Mesenchymal stem cell (in vitro differentiated cells and primary cell): ENCODE data around the gene EIF4H.
A peak's percentile ranks its signal among the peaks of the same experiment; 100 is the strongest.

Source experiments
- DNase-seq: peaks from one replicate; pipeline ENCODE4 v3.0.0-alpha.2; 2013
- H2AFZ ChIP-seq: one replicate; pipeline ENCODE4 v1.6.1; 2013; ENCODE audit warnings: low read depth, mild to moderate bottlenecking, control low read depth, inconsistent platforms, low read length, moderate library complexity
- H2AK5ac ChIP-seq: 2 replicates; pipeline ENCODE4 v1.6.1; 2013; ENCODE audit warnings: low read length, moderate library complexity, mild to moderate bottlenecking, inconsistent platforms; ENCODE audit not compliant: severe bottlenecking
- H2BK120ac ChIP-seq: one replicate; pipeline ENCODE4 v1.6.1; 2013; ENCODE audit warnings: low read depth, mild to moderate bottlenecking, inconsistent platforms, low read length, moderate library complexity
- H2BK12ac ChIP-seq, 2 experiments: one replicate each; pipeline ENCODE4 v1.6.1; 2013; ENCODE audit warnings: inconsistent platforms in 2 of 2, low read length in 2 of 2, mild to moderate bottlenecking in 2 of 2, moderate library complexity in 2 of 2, control low read depth in 1 of 2
- H2BK15ac ChIP-seq: one replicate; pipeline ENCODE4 v1.6.1; 2013; ENCODE audit warnings: mild to moderate bottlenecking, low read depth, inconsistent platforms; ENCODE audit not compliant: poor library complexity, severe bottlenecking
- H2BK5ac ChIP-seq: 2 replicates; pipeline ENCODE4 v1.6.1; 2013; ENCODE audit warnings: low read depth, mild to moderate bottlenecking, low read length, control low read depth, inconsistent platforms; ENCODE audit not compliant: poor library complexity, severe bottlenecking
- H3K14ac ChIP-seq, 2 experiments: one replicate each; pipeline ENCODE4 v1.6.1; 2013; ENCODE audit warnings: inconsistent platforms in 2 of 2, low read length in 2 of 2, control low read depth in 1 of 2, mild to moderate bottlenecking in 1 of 2, moderate library complexity in 1 of 2
- H3K18ac ChIP-seq, 2 experiments: one replicate each; pipeline ENCODE4 v1.6.1; 2013; ENCODE audit warnings: inconsistent platforms in 2 of 2, low read length in 2 of 2, control low read depth in 1 of 2, low read depth in 1 of 2, mild to moderate bottlenecking in 1 of 2
- H3K23ac ChIP-seq, 2 experiments: one replicate each; pipeline ENCODE4 v1.6.1; 2013; ENCODE audit warnings: inconsistent platforms in 2 of 2, low read length in 2 of 2, mild to moderate bottlenecking in 2 of 2, moderate library complexity in 2 of 2, control low read depth in 1 of 2
- H3K27ac ChIP-seq: 2 replicates; pipeline ENCODE4 v1.5.1; 2013; ENCODE audit warnings: mild to moderate bottlenecking, moderate library complexity, low read length, control low read depth, inconsistent platforms; ENCODE audit not compliant: poor library complexity, severe bottlenecking
- H3K27me3 ChIP-seq, 2 experiments: 2 replicates each; pipeline versions ENCODE4 v1.6.1 to v1.7.0; 2013; ENCODE audit warnings: low read length in 2 of 2, mild to moderate bottlenecking in 2 of 2, moderate library complexity in 2 of 2, control low read depth in 1 of 2, inconsistent platforms in 1 of 2; ENCODE audit not compliant: control insufficient read depth in 1 of 2, insufficient read depth in 1 of 2
- H3K36me3 ChIP-seq, 2 experiments: 2 replicates each; pipeline versions ENCODE4 v1.6.1 to v1.7.0; 2013; ENCODE audit warnings: low read length in 2 of 2, control low read depth in 1 of 2, inconsistent platforms in 1 of 2, low read depth in 1 of 2, mild to moderate bottlenecking in 1 of 2; ENCODE audit not compliant: insufficient read depth in 2 of 2, control insufficient read depth in 1 of 2
- H3K4ac ChIP-seq, 2 experiments: one replicate each; pipeline ENCODE4 v1.6.1; 2013; ENCODE audit warnings: inconsistent platforms in 2 of 2, low read length in 2 of 2, mild to moderate bottlenecking in 2 of 2, moderate library complexity in 2 of 2, control low read depth in 1 of 2, low read depth in 1 of 2
- H3K4me1 ChIP-seq: 2 replicates; pipeline ENCODE4 v1.6.1; 2013; ENCODE audit warnings: low read depth, low read length, control low read depth; ENCODE audit not compliant: control insufficient read depth, insufficient read depth
- H3K4me2 ChIP-seq: 2 replicates; pipeline ENCODE4 v1.6.1; 2013; ENCODE audit warnings: low read length, mild to moderate bottlenecking, inconsistent platforms; ENCODE audit not compliant: poor library complexity, severe bottlenecking
- H3K4me3 ChIP-seq, 2 experiments: 2 replicates each; pipeline versions ENCODE4 v1.5.1 to v1.7.0; 2013; ENCODE audit warnings: low read length in 2 of 2, mild to moderate bottlenecking in 2 of 2, control low read depth in 1 of 2, low read depth in 1 of 2; ENCODE audit not compliant: insufficient read depth in 1 of 2
- H3K79me1 ChIP-seq: replicated peaks from 2 replicates; pipeline ENCODE4 v1.6.1; 2013; ENCODE audit warnings: mild to moderate bottlenecking, control low read depth, low read length, inconsistent platforms; ENCODE audit not compliant: poor library complexity, severe bottlenecking
- H3K9ac ChIP-seq: 2 replicates; pipeline ENCODE4 v1.7.0; 2013; ENCODE audit warnings: mild to moderate bottlenecking, low read length, moderate library complexity
- H3K9me3 ChIP-seq: 2 replicates; pipeline ENCODE4 v1.7.0; 2013; ENCODE audit warnings: mild to moderate bottlenecking, low read length; ENCODE audit not compliant: control insufficient read depth
- H4K8ac ChIP-seq: one replicate; pipeline ENCODE4 v1.6.1; 2013; ENCODE audit warnings: inconsistent platforms, mild to moderate bottlenecking, low read length, moderate library complexity
- H4K91ac ChIP-seq: one replicate; pipeline ENCODE4 v1.6.1; 2013; ENCODE audit warnings: mild to moderate bottlenecking, low read length, inconsistent platforms
- WGBS: methylation state at CpG from one replicate; pipeline ENCODE4 v1.1.7; 2013; ENCODE audit warnings: mixed read lengths; 5-methylcytosine and 5-hydroxymethylcytosine counted together

Gene EIF4H

DNA sequence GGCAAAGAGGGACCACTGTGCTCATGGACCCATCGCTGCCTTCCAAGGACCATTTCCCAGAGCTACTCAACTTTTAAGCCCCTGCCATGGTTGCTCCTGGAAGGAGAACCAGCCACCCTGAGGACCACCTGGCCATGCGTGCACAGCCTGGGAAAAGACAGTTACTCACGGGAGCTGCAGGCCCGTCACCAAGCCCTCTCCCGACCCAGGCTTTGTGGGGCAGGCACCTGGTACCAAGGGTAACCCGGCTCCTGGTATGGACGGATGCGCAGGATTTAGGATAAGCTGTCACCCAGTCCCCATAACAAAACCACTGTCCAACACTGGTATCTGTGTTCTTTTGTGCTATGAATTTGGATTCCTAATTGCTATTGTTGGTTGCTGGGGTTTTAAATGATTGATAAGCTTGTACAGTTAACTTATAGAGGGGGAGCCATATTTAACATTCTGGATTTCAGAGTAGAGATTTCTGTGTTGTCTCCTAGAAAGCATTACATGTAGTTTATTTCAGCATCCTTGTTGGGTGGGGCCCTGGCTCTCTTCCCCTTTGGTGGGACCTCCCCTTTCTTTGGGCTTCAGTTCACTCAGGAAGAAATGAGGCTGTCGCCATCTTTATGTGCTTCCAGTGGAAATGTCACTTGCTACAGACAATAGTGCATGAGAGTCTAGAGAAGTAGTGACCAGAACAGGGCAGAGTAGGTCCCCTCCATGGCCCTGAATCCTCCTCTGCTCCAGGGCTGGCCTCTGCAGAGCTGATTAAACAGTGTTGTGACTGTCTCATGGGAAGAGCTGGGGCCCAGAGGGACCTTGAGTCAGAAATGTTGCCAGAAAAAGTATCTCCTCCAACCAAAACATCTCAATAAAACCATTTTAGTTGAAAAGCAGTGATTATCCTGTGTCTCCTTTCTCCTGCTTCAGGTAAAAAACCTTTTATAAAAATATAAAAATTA, 55.1 kb downstream of the EIF4H start:
- H2BK15ac ChIP-seq: no peak overlapping the region
- H2BK5ac ChIP-seq: no peak overlapping the region
- no peaks in the 10 kb centered on the region for H3K4me1 ChIP-seq
- no peak overlapping the region for H2BK120ac ChIP-seq
- no peak overlapping the region for H3K14ac ChIP-seq
- no peak overlapping the region for H3K4me2 ChIP-seq
- 97% methylated on average over 8 of the region's 9 CpGs for WGBS
- H3K27ac ChIP-seq: no peak overlapping the region
- H3K4me3 ChIP-seq: no peak overlapping the region
- peaks cover 1% of the 10 kb centered on the region for H3K79me1 ChIP-seq
- H3K18ac ChIP-seq: peak overlapping the region in 1 of 2 experiments; percentile 32
- no peak overlapping the region for H2AFZ ChIP-seq
- no peaks in the 10 kb centered on the region for H3K27me3 ChIP-seq
- no peak overlapping the region for H2AK5ac ChIP-seq
- no peak overlapping the region for H3K23ac ChIP-seq
- H2BK12ac ChIP-seq: peak overlapping the region in 1 of 2 experiments; percentile 86
- DNase-seq: no peak
- H3K9ac ChIP-seq: no peak overlapping the region
- H4K8ac ChIP-seq: no peak overlapping the region
- H4K91ac ChIP-seq: no peak overlapping the region
- no peaks in the 10 kb centered on the region for H3K9me3 ChIP-seq
- H3K4ac ChIP-seq: no peak overlapping the region
- peaks cover 37 to 46% of the 10 kb centered on the region in 2 experiments for H3K36me3 ChIP-seq

DNA sequence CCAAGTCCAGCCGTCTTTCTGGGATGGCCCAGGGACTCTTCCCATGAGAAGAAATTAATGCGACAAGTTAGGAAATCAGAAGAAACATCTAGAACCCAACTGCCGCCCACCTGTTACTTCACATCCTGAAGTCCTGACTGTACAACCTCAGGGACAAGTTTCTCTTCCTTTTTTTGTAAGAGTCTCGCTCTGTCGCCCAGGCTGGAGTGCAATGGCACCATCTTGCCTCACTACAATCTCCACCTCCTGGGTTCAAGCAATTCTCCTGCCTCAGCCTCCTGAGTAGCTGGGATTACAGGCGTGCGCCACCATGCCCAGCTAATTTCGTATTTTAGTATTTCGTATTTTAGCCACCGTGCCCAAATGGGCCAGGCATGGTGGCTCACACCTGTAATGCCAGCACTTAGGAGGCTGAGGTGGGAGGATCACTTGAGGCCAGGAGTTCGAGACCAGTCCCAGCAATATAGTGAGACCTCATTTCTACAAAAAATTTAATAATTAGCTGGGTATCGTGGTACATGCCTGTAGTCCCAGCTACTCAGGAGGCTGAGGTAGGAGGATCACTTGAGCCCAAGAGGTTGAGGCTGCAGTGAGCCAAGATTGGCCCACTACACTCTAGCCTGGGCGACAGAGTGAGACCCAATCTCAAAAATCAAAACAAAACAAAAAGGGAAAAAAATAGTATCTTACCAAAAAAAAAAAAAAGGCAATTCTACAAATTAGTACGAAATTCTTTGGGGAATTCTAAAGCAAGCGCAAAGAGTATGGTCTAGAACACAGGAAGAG, 56.5 kb downstream of the EIF4H start:
- DNase-seq: no peak
- no peak overlapping the region for H2BK12ac ChIP-seq
- H3K36me3 ChIP-seq: peaks cover 43 to 46% of the 10 kb centered on the region in 2 experiments
- no peak overlapping the region for H2BK15ac ChIP-seq
- no peak overlapping the region for H4K91ac ChIP-seq
- no peaks in the 10 kb centered on the region for H3K4me1 ChIP-seq
- H2AK5ac ChIP-seq: no peak overlapping the region
- H3K79me1 ChIP-seq: peaks cover 1% of the 10 kb centered on the region
- no peak overlapping the region for H4K8ac ChIP-seq
- no peak overlapping the region for H3K27ac ChIP-seq
- no peak overlapping the region for H2BK120ac ChIP-seq
- no peak overlapping the region for H3K23ac ChIP-seq
- H3K9me3 ChIP-seq: no peaks in the 10 kb centered on the region
- H2AFZ ChIP-seq: no peak overlapping the region
- no peak overlapping the region for H2BK5ac ChIP-seq
- no peak overlapping the region for H3K14ac ChIP-seq
- no peak overlapping the region for H3K4ac ChIP-seq
- WGBS: 94% methylated on average over 13 of the region's 15 CpGs
- H3K4me2 ChIP-seq: no peak overlapping the region
- H3K4me3 ChIP-seq: no peak overlapping the region
- peak overlapping the region in 1 of 2 experiments; percentile 43 for H3K18ac ChIP-seq
- H3K9ac ChIP-seq: no peak overlapping the region
- no peaks in the 10 kb centered on the region for H3K27me3 ChIP-seq

DNA sequence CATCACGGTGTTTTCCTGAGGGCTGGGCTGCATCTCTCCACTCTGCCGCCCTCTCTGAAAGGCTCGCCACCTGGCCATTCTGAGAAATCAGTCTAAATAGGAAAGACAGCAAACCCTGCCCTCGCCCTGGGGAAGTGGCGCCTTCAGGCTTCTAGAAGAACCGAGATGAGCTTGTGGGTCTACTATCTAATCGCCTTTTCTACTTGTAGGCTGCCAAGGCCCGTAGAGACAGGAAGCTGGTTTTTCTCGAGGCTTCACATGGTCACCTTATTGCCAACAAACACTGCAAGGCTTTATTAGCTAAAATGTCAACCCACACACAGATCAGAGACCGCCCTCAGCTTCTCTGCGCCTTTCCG, 57.1 kb downstream of the EIF4H start:
- Histone ChIP-seq H3K14ac (no peak overlapping the region), H4K91ac (no peak overlapping the region), H3K4ac (no peak overlapping the region), H2BK5ac (no peak overlapping the region), H3K4me1 (no peaks in the 10 kb centered on the region), H3K4me3 (no peak overlapping the region), H2AFZ (no peak overlapping the region), H3K79me1 (peaks cover 1% of the 10 kb centered on the region), H3K4me2 (no peak overlapping the region), H3K23ac (no peak overlapping the region), H3K27ac (no peak overlapping the region), H3K18ac (peak overlapping the region in 1 of 2 experiments; percentile 38), H3K27me3 (no peaks in the 10 kb centered on the region), H2BK120ac (no peak overlapping the region), H4K8ac (no peak overlapping the region), H2BK15ac (no peak overlapping the region), H3K9ac (no peak overlapping the region), H2AK5ac (no peak overlapping the region), H3K36me3 (peaks cover 46% of the 10 kb centered on the region in 2 experiments), H3K9me3 (no peaks in the 10 kb centered on the region), H2BK12ac (no peak overlapping the region)
- 95% methylated on average over 12 of the region's 12 CpGs for WGBS
- no peak for DNase-seq

- Histone ChIP-seq H3K18ac (no peak overlapping the region), H3K4me3 (no peak overlapping the region), H3K27ac (no peak overlapping the region), H2BK12ac (no peak overlapping the region), H3K4me2 (no peak overlapping the region), H3K4me1 (no peaks in the 10 kb centered on the region), H2AFZ (no peak overlapping the region), H4K91ac (no peak overlapping the region), H3K9ac (no peak overlapping the region), H3K79me1 (peaks cover 4% of the 10 kb centered on the region), H3K9me3 (no peaks in the 10 kb centered on the region), H2BK120ac (no peak overlapping the region), H3K27me3 (no peaks in the 10 kb centered on the region), H3K4ac (no peak overlapping the region), H2BK5ac (no peak overlapping the region), H3K23ac (no peak overlapping the region), H3K14ac (no peak overlapping the region), H2BK15ac (no peak overlapping the region), H3K36me3 (peaks cover 60 to 64% of the 10 kb centered on the region in 2 experiments), H4K8ac (no peak overlapping the region), H2AK5ac (no peak overlapping the region)
- WGBS: 33% methylated on average over 12 of the region's 13 CpGs
- peak; percentile 98 for DNase-seq
Observed at GRCh38 chr7:74233655-74234285, 59.6 kb downstream of the EIF4H start.
